B cell (primary cell): ENCODE measurements around the gene ATP10A. TPM values are rescaled to one million over a fixed set of nuclear protein-coding genes. Genes with fewer than 3 reads are reported as not detected.

Experiments
- ATAC-seq: fragments of 200-7000 bp; cut with Tn5 transposase; one replicate; pipeline ENCODE4 v1.10.0; 2021; ENCODE audit warnings: low read depth, mild to moderate bottlenecking, moderate number of reproducible peaks, moderate library complexity
- CTCF ChIA-PET: fragments of 350-600 bp; sonication (Branson Sonifier 250); formaldehyde crosslinking; loops from one replicate; lab custom pipeline; 2021; ENCODE audit warnings: antibody characterized with exemption, inconsistent platforms; lab: Charles Lee
- POLR2A ChIA-PET: fragments of 350-600 bp; sonication (Branson Sonifier 250); formaldehyde crosslinking; loops from one replicate; lab custom pipeline; 2021; ENCODE audit warnings: antibody characterized with exemption; lab: Charles Lee
- DNase-seq: peaks from one replicate; pipeline ENCODE4 v3.0.0; 2013
- H2AFZ ChIP-seq: 2 replicates; pipeline ENCODE4 v1.6.1; 2012; ENCODE audit warnings: mild to moderate bottlenecking, low read depth, low read length; ENCODE audit not compliant: insufficient read depth, poor library complexity, severe bottlenecking
- H3K27ac ChIP-seq, 2 donors: 1 replicate in 1 of 2; 2 replicates in 1 of 2; pipeline ENCODE4 v1.5.1; 2012 to 2013; ENCODE audit warnings: low read length in 2 of 2, mild to moderate bottlenecking in 2 of 2, moderate library complexity in 1 of 2
- H3K27me3 ChIP-seq, 4 experiments: fragments of 200-600 bp in 1 of 4; sonication (generic) in 1 of 4; replicated peaks in 1 of 4; 1 replicate in 2 of 4; 2 replicates in 2 of 4; pipeline versions ENCODE4 v1.6.1 to v1.7.0; 2013 to 2016; ENCODE audit warnings: low read length in 3 of 4, mild to moderate bottlenecking in 2 of 4, mixed read lengths in 1 of 4, moderate library complexity in 1 of 4; ENCODE audit not compliant: insufficient read depth in 4 of 4, control insufficient read depth in 3 of 4; ENCODE audit errors: control extremely low read depth in 1 of 4
- H3K36me3 ChIP-seq, 2 experiments: replicated peaks in 1 of 2; 1 replicate in 1 of 2; 2 replicates in 1 of 2; pipeline versions ENCODE4 v1.6.1 to v1.7.1; 2013; ENCODE audit warnings: low read length in 1 of 2; ENCODE audit not compliant: insufficient read depth in 2 of 2, control insufficient read depth in 1 of 2; ENCODE audit errors: control extremely low read depth in 1 of 2, extremely low read depth in 1 of 2
- H3K4me1 ChIP-seq, 2 donors: fragments of 200-600 bp in 1 of 2; sonication (generic) in 1 of 2; 1 replicate in 1 of 2; 2 replicates in 1 of 2; pipeline versions ENCODE4 v1.5.1 to v1.6.1; 2013 to 2017; ENCODE audit warnings: low read length in 2 of 2; ENCODE audit not compliant: control insufficient read depth in 2 of 2, insufficient read depth in 2 of 2
- H3K4me2 ChIP-seq: replicated peaks from 2 replicates; pipeline ENCODE3; 2012; ENCODE audit warnings: mild to moderate bottlenecking, low read depth, low read length; ENCODE audit not compliant: poor library complexity, severe bottlenecking
- H3K4me3 ChIP-seq, 5 experiments: fragments of 200-600 bp in 1 of 5; sonication (generic) in 1 of 5; 1 replicate in 3 of 5; 2 replicates in 2 of 5; pipeline versions ENCODE4 v1.5.1 to v1.7.0; 2011 to 2016; ENCODE audit warnings: low read length in 4 of 5, mild to moderate bottlenecking in 4 of 5, low read depth in 2 of 5, control low read depth in 1 of 5, moderate library complexity in 1 of 5; ENCODE audit not compliant: insufficient read depth in 1 of 5; ENCODE audit errors: control extremely low read depth in 1 of 5, extremely low read depth in 1 of 5
- H3K79me2 ChIP-seq: fragments of 200-600 bp; sonication (generic); one replicate; pipeline ENCODE4 v1.6.0; 2016; ENCODE audit warnings: low read length; ENCODE audit not compliant: control insufficient read depth, insufficient read depth
- H3K9ac ChIP-seq: fragments of 200-600 bp; sonication (generic); 2 replicates; pipeline ENCODE4 v1.6.1; 2017; ENCODE audit warnings: mild to moderate bottlenecking, low read length, moderate library complexity
- H3K9me3 ChIP-seq, 3 donors: one replicate each; pipeline versions ENCODE4 v1.6.1 to v1.7.1; 2013; ENCODE audit warnings: low read length in 2 of 3; ENCODE audit not compliant: control insufficient read depth in 2 of 3, insufficient read depth in 1 of 3; ENCODE audit errors: control extremely low read depth in 1 of 3
- H4K20me1 ChIP-seq: 2 replicates; pipeline ENCODE4 v1.6.0; 2012; ENCODE audit warnings: mild to moderate bottlenecking, low read length; ENCODE audit not compliant: insufficient read depth, control insufficient read depth, poor library complexity, severe bottlenecking
- H3K27ac Mint-ChIP-seq: one replicate; pipeline ENCODE4 v1.8.0; 2021; ENCODE audit warnings: mixed read lengths
- H3K27me3 Mint-ChIP-seq: one replicate; pipeline ENCODE4 v1.8.0; 2021; ENCODE audit warnings: mixed read lengths
- H3K4me1 Mint-ChIP-seq: one replicate; pipeline ENCODE4 v1.8.0; 2021; ENCODE audit warnings: mixed read lengths
- H3K4me3 Mint-ChIP-seq: one replicate; pipeline ENCODE4 v1.8.0; 2021; ENCODE audit warnings: mixed read lengths
- H3K9me3 Mint-ChIP-seq: one replicate; pipeline ENCODE4 v1.8.0; 2022; ENCODE audit warnings: mixed read lengths; ENCODE audit not compliant: insufficient read depth
- CTCF ChIP-seq: fragments of 200-600 bp; IDR thresholded peaks from one replicate; pipeline ENCODE4 v1.8.0; 2022; ENCODE audit warnings: antibody characterized with exemption, mild to moderate bottlenecking
- EZH2 ChIP-seq: IDR thresholded peaks from 2 replicates; pipeline ENCODE4 v1.6.1; 2012; ENCODE audit warnings: borderline replicate concordance, low read depth, mild to moderate bottlenecking, moderate library complexity, low read length; ENCODE audit not compliant: insufficient read depth, poor library complexity, severe bottlenecking
- WGBS: methylation state at CpG from one replicate; pipeline ENCODE4 v1.1.5; 2013; ENCODE audit warnings: missing lambda C conversion rate; ENCODE audit not compliant: insufficient coverage; 5-methylcytosine and 5-hydroxymethylcytosine counted together
- intact Hi-C: fragments of 100-400 bp; cut with micrococcal nuclease; formaldehyde crosslinking; loops from one replicate; pipeline ENCODE4 v1.10.0; 2022
- polyA plus RNA-seq: library from polyadenylated mRNA; depleted of rRNA; stranded (reverse); fragments of >200 nt; gene quantifications from 2 replicates; pipeline ENCODE4 v1.2.3, GENCODE V29; 2012
- total RNA-seq, 2 donors: library from RNA; stranded (reverse); fragments of 120-200 nt in 1 of 2; gene quantifications; 1 replicate in 1 of 2; 2 replicates in 1 of 2; pipeline versions ENCODE4 v1.2.3 to v1.2.4, GENCODE V29; 2013 to 2022

ATP10A gene
- total and polyA plus RNA-seq, 2 donors (not counting 1 experiment from before 2014, with no cell fraction given), result 0.21 to 0.22 TPM

- no peaks in the 10 kb centered on the region for H3K36me3 ChIP-seq
- no peaks in the 10 kb centered on the region for H3K27me3 ChIP-seq
- ATAC-seq (no peak), DNase-seq (no peak)
- H3K4me1 ChIP-seq, result peaks cover 39 to 53% of the 10 kb centered on the region in 2 donors
- TF ChIP-seq CTCF (no peak), EZH2 (no peak)
- H3K4me3 ChIP-seq, result no peak overlapping the region
- no peaks in the 10 kb centered on the region for H3K9me3 Mint-ChIP-seq
- intact Hi-C loops, result no loop called here
- H2AFZ ChIP-seq, result no peak overlapping the region
- H3K9me3 ChIP-seq, result no peaks in the 10 kb centered on the region
- peaks cover 8% of the 10 kb centered on the region for H3K27me3 Mint-ChIP-seq
- peaks cover 64% of the 10 kb centered on the region for H3K4me1 Mint-ChIP-seq
- H4K20me1 ChIP-seq, result no peaks in the 10 kb centered on the region
- 75% methylated on average over 8 of the region's 11 CpGs for whole genome bisulfite sequencing
- POLR2A ChIA-PET, result no interaction called here
- peak overlapping the region; percentile 57 for H3K27ac Mint-ChIP-seq
- no peaks in the 10 kb centered on the region for H3K79me2 ChIP-seq
- CTCF ChIA-PET, result no interaction called here
- no peak overlapping the region for H3K9ac ChIP-seq
- peak overlapping the region; percentile 82 for H3K4me2 ChIP-seq
- no peak overlapping the region for H3K27ac ChIP-seq
- peak overlapping the region; percentile 80 for H3K4me3 Mint-ChIP-seq
These were observed 13.8 kb downstream of the ATP10A start for GRCh38 chr15:25849157-25849921.

DNA sequence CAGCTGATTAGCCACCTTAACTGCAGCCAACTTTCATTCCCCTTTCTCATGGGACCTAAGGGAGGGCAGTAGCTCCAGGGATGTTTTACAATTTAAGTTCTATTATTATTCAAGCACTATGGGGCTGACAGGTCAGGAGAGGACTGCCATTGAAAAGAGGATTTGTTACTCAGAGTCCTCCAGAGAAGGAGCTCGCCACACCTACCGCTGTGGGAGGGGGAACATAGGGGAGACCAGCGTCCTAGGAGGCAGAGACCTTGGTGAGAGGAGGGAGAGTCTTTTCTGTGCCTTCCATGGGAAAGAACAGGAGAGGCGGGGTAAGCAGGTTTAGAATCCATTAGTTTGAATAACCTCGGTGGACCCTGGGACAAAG lies 14.4 kb downstream of the ATP10A start:
- peaks cover 39 to 53% of the 10 kb centered on the region in 2 donors for H3K4me1 ChIP-seq
- H3K9ac ChIP-seq, result no peak overlapping the region

More for the DNA sequence above, 14.4 kb downstream of the ATP10A start:
- Histone ChIP-seq H3K79me2 (no peaks in the 10 kb centered on the region), H4K20me1 (no peaks in the 10 kb centered on the region), H2AFZ (no peak overlapping the region), H3K4me3 (no peak overlapping the region), H3K36me3 (no peaks in the 10 kb centered on the region), H3K9me3 (no peaks in the 10 kb centered on the region), H3K27ac (no peak overlapping the region), H3K27me3 (no peaks in the 10 kb centered on the region), H3K4me2 (no peak overlapping the region)
- Mint-ChIP-seq H3K27me3 (peaks cover 12% of the 10 kb centered on the region), H3K27ac (no peak overlapping the region), H3K4me1 (peaks cover 63% of the 10 kb centered on the region), H3K4me3 (peak overlapping the region; percentile 11), H3K9me3 (no peaks in the 10 kb centered on the region)
- ChIA-PET CTCF (no interaction called here), POLR2A (no interaction called here)
- WGBS, result 94% methylated on average over 5 of the region's 5 CpGs
- no peak for TF ChIP-seq EZH2
- intact Hi-C loops, result no loop called here
- ATAC-seq (no peak), DNase-seq (no peak)
